BJ (cell line): ENCODE results near the gene CP. TPM values are rescaled to one million over a fixed set of nuclear protein-coding genes. Genes with fewer than 3 reads are reported as not detected.
"Not testable (repeated sequence)": the region's sequence is repeated elsewhere in the genome, so short reads cannot be mapped to it uniquely, and the experiment has no call there.

Source experiments
- CTCF ChIA-PET: fragments of 350-600 bp; formaldehyde crosslinking; extraction: SDS; loops from one replicate; lab custom pipeline; 2021; ENCODE audit warnings: antibody characterized with exemption, inconsistent platforms; lab: Yijun Ruan, JAX
- POLR2A ChIA-PET: fragments of 300-600 bp; sonication (Branson Sonifier 250); formaldehyde crosslinking; extraction: SDS; loops from one replicate; lab custom pipeline; 2021; ENCODE audit warnings: antibody characterized with exemption; lab: Charles Lee
- DNase-seq: peaks from one replicate; pipeline ENCODE4 v3.0.0-alpha.2; 2011; ENCODE audit warnings: low read depth
- H3K27me3 ChIP-seq: 2 replicates; pipeline ENCODE4 v1.6.0; 2011; ENCODE audit warnings: low read length; ENCODE audit not compliant: control insufficient read depth, insufficient read depth
- H3K36me3 ChIP-seq: 2 replicates; pipeline ENCODE4 v1.5.1; 2011; ENCODE audit warnings: low read length; ENCODE audit not compliant: control insufficient read depth, insufficient read depth
- H3K4me3 ChIP-seq: 2 replicates; pipeline ENCODE4 v1.5.1; 2011; ENCODE audit warnings: low read depth, mild to moderate bottlenecking, control low read depth, low read length
- CTCF ChIP-seq: IDR thresholded peaks from 2 replicates; pipeline ENCODE4 v1.5.1; 2011; ENCODE audit warnings: low read depth, mild to moderate bottlenecking, control low read depth, inconsistent platforms, low read length, moderate library complexity; ENCODE audit not compliant: insufficient read depth
- polyA plus RNA-seq: library from polyadenylated mRNA; depleted of rRNA; stranded (reverse); fragments of >200 nt; gene quantifications from 2 replicates; pipeline ENCODE4 v1.2.3, GENCODE V29; 2011

CP gene
- polyA plus RNA-seq, 1 experiment = not detected

GRCh38 chr3:149198611-149199010 is 23.0 kb downstream of the CP start:
- no peaks in the 10 kb centered on the region for H3K27me3 ChIP-seq
- no peak overlapping the region for H3K4me3 ChIP-seq
- no peak for DNase-seq
- H3K36me3 ChIP-seq = no peaks in the 10 kb centered on the region
- ChIA-PET POLR2A (no interaction called here), CTCF (no interaction called here)
- no peak for TF ChIP-seq CTCF

DNA sequence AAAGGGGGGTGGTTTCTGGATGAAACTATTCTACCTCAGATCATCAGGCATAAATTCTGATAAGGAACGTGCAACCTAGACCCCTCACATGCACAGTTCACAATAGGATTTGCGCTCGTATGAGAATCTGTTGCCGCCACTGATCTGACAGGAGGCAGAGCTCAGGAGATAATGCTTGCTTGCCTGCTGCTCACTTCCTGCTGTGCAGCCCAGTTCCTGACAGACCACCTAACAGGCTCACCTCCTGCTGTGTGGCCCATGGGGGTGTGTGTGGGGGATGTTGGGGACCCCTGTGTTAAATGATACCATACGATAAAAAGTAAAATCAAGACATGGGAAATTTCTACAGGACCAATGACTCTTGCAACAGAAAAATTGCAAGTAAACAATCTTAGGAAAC is 24.0 kb downstream of the CP start:
- H3K27me3 ChIP-seq = no peaks in the 10 kb centered on the region
- H3K36me3 ChIP-seq = no peaks in the 10 kb centered on the region
- H3K4me3 ChIP-seq = no peak overlapping the region
- no peak for DNase-seq
- CTCF ChIA-PET = no interaction called here
- TF ChIP-seq CTCF = no peak
- POLR2A ChIA-PET = no interaction called here

DNA sequence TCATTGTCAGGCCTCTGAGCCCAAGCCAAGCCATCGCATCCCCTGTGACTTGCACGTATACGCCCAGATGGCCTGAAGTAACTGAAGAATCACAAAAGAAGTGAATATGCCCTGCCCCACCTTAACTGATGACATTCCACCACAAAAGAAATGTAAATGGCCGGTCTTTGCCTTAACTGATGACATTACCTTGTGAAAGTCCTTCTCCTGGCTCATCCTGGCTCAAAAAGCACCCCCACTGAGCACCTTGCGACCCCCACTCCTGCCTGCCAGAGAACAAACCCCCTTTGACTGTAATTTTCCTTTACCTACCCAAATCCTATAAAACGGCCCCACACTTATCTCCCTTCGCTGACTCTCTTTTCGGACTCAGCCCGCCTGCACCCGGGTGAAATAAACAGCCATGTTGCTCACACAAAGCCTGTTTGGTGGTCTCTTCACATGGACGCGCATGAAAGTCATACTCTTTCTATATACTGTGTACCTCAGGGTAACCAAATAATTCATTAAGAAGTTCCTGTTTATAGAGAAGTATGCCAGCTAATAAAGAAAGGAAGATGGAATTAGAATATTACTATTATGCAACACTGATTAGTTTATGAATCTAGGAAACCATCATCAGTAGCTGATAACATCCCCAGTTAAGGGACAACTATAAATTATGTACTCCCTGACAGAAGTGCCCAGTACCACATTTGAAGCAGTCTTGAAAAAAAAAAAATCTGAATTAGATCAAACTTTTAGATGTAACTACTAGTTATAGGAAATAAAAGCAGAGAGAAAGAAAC is 24.6 kb downstream of the CP start:
- DNase-seq, H3K36me3 ChIP-seq, CTCF ChIA-PET, H3K27me3 ChIP-seq, POLR2A ChIA-PET, H3K4me3 ChIP-seq: not testable (repeated sequence)

DNA sequence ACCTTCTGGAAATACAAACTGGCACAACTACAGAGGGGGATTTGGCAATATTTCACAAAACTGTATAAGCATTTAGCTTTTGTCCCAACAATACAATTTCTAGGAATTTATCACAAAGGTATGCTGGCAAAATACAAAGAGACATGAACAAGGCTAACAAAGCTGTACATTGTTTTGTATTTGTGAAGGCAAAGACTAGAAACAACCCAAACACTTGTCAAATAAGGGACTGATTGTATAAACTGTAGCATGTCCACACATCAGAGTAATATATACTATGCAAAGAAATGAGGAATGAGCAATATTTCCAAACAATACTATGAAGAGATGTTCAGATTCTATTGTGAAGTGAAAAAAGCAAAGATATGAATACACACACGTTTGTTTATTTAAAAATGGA is 26.4 kb downstream of the CP start:
- no peak for DNase-seq
- Histone ChIP-seq H3K27me3 (no peaks in the 10 kb centered on the region), H3K4me3 (no peak overlapping the region), H3K36me3 (no peaks in the 10 kb centered on the region)
- ChIA-PET CTCF (no interaction called here), POLR2A (no interaction called here)
- no peak for TF ChIP-seq CTCF

DNA sequence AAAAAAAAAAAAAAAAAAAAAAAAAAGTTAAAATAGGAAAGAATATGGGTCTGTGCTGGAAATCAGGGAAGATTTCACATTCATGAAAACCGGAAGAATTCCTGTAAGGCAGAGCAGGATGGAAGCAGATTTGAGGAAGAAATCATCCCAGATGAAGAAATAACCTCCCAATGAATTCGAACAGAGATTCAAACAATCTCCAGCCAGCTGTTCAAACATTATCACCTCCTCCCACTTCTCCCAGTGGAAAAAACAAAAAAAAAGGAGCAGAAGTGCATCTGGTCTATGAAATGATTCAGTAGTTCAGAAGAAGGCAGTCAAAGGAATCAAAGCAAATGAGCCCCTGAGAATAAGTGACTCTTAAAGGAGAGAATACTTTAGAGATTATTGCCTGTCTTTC is 33.1 kb downstream of the CP start:
- no peak for TF ChIP-seq CTCF
- CTCF ChIA-PET = no interaction called here
- H3K4me3 ChIP-seq = no peak overlapping the region
- POLR2A ChIA-PET = no interaction called here
- DNase-seq = no peak
- H3K36me3 ChIP-seq = no peaks in the 10 kb centered on the region
- H3K27me3 ChIP-seq = no peaks in the 10 kb centered on the region

GRCh38 chr3:149186721-149187120 is 34.9 kb downstream of the CP start:
- H3K27me3 ChIP-seq = no peaks in the 10 kb centered on the region
- no peak for DNase-seq
- H3K36me3 ChIP-seq = no peaks in the 10 kb centered on the region
- ChIA-PET POLR2A (no interaction called here), CTCF (no interaction called here)
- no peak overlapping the region for H3K4me3 ChIP-seq
- no peak for TF ChIP-seq CTCF
